ENCODE measurements around the gene KRTAP12-1.

- TF ChIP-seq ZBTB7A (IDR thresholded peaks at IDR 0.05; ENCODE audit: low read depth) (no peak), RAD21 (IDR thresholded peaks at IDR 0.05; ENCODE audit: low read depth) (no peak), TAF1 (IDR thresholded peaks at IDR 0.05; ENCODE audit: low read depth) (no peak), CREB1 (IDR thresholded peaks at IDR 0.05; ENCODE audit: low read depth) (no peak), TCF12 (IDR thresholded peaks at IDR 0.05; ENCODE audit: low read depth) (no peak), CEBPB (IDR thresholded peaks at IDR 0.05) (no peak), NFIC (IDR thresholded peaks at IDR 0.05) (no peak), FOXM1 (IDR thresholded peaks at IDR 0.05; ENCODE audit: borderline replicate concordance, low read depth) (no peak)
- TF ChIP-seq, protein P1, sequence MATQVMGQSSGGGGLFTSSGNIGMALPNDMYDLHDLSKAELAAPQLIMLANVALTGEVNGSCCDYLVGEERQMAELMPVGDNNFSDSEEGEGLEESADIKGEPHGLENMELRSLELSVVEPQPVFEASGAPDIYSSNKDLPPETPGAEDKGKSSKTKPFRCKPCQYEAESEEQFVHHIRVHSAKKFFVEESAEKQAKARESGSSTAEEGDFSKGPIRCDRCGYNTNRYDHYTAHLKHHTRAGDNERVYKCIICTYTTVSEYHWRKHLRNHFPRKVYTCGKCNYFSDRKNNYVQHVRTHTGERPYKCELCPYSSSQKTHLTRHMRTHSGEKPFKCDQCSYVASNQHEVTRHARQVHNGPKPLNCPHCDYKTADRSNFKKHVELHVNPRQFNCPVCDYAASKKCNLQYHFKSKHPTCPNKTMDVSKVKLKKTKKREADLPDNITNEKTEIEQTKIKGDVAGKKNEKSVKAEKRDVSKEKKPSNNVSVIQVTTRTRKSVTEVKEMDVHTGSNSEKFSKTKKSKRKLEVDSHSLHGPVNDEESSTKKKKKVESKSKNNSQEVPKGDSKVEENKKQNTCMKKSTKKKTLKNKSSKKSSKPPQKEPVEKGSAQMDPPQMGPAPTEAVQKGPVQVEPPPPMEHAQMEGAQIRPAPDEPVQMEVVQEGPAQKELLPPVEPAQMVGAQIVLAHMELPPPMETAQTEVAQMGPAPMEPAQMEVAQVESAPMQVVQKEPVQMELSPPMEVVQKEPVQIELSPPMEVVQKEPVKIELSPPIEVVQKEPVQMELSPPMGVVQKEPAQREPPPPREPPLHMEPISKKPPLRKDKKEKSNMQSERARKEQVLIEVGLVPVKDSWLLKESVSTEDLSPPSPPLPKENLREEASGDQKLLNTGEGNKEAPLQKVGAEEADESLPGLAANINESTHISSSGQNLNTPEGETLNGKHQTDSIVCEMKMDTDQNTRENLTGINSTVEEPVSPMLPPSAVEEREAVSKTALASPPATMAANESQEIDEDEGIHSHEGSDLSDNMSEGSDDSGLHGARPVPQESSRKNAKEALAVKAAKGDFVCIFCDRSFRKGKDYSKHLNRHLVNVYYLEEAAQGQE (IDR thresholded peaks at IDR 0.05; ENCODE audit: low read depth): no peak
Observed at GRCh38 chr21:44700101-44701022, 18.4 kb upstream of the KRTAP12-1 start.

All from Ishikawa (cell line).